SU-DHL-6 (cell line): ENCODE measurements around the gene SLC6A8.

Experiments
- EZH2phosphoT487 ChIP-seq: fragments of 200-600 bp; sonication (generic), shearing (Covaris generic); conservative IDR thresholded peaks from 2 replicates; pipeline ENCODE4 v1.6.1; 2018; ENCODE audit warnings: mild to moderate bottlenecking, antibody characterized with exemption, low read length, moderate library complexity, mixed read lengths
- TF ChIP-seq, protein P1 (sequence below): fragments of 200-600 bp; sonication (generic); IDR thresholded peaks from one replicate; pipeline ENCODE4 v1.5.1; 2017; ENCODE audit warnings: antibody characterized with exemption, mild to moderate bottlenecking, low read length, moderate library complexity; ENCODE audit not compliant: insufficient read depth, poor library complexity, severe bottlenecking

DNA sequence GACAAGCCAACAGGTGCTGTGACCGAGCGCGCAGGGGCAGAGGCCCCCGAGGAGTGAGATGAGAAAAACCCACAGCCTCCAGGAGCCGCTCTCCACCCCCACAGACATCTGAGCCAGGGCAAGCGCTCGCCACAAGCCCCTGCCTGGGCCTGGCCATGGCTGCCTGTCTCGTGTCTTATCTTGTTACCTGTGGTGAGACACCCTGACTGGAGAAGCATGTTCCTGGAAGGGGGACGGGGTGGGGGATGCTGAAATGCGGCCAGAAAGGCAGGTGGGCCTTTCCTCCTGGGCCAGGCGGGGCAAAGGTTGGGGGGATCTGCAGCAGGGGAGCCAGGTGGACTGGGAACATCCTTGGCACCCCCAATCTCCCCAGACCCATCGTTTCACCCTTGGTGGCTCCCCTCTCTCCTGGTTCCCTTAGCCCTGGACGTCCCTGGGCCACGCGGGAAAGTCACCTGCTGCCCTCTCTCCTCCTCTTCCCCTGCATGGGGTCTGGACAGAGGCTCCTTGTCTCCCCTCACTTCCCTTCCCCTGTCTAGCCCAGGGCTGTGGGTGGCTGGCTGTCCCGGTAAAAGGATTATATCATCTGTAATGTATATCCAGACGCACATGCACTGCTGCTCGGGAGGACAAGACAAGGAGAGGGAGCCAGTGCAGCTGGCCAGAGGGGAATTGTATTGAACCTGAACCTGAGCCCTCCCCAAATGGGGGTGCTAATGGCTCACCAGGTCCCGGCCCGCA, 49.1 kb upstream of the SLC6A8 start:
- TF ChIP-seq EZH2phosphoT487: no peak
- TF ChIP-seq, protein P1, sequence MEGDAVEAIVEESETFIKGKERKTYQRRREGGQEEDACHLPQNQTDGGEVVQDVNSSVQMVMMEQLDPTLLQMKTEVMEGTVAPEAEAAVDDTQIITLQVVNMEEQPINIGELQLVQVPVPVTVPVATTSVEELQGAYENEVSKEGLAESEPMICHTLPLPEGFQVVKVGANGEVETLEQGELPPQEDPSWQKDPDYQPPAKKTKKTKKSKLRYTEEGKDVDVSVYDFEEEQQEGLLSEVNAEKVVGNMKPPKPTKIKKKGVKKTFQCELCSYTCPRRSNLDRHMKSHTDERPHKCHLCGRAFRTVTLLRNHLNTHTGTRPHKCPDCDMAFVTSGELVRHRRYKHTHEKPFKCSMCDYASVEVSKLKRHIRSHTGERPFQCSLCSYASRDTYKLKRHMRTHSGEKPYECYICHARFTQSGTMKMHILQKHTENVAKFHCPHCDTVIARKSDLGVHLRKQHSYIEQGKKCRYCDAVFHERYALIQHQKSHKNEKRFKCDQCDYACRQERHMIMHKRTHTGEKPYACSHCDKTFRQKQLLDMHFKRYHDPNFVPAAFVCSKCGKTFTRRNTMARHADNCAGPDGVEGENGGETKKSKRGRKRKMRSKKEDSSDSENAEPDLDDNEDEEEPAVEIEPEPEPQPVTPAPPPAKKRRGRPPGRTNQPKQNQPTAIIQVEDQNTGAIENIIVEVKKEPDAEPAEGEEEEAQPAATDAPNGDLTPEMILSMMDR: no peak
